Measurements from ENCODE around the gene GOSR2.
"Not testable (repeated sequence)": the region's sequence is repeated elsewhere in the genome, so short reads cannot be mapped to it uniquely, and the experiment has no call there.

GOSR2 gene

GRCh38 chr17:46935658-46936266 lies 12.8 kb downstream of the GOSR2 start:
- DNase-seq = no peak

- DNase-seq = peak; percentile 73
Measured at GRCh38 chr17:46940692-46941404, 17.9 kb downstream of the GOSR2 start.

GRCh38 chr17:46942441-46943217 lies 19.7 kb downstream of the GOSR2 start:
- peak; percentile 52 for DNase-seq

DNA sequence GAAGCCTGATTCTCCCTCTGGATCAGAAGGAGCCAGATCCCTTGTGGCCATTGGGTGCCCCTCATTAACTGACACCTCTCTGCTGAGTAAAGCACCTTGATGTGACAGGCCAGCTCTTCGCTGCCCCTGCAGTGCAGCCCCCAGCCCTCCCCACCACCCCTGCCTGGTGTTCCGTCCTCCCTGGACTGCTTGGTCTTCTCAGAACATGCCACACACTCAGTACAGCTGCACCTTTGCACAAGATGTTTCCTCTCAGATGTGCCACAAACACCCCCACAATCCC lies 20.2 kb downstream of the GOSR2 start:
- no peak for DNase-seq

DNA sequence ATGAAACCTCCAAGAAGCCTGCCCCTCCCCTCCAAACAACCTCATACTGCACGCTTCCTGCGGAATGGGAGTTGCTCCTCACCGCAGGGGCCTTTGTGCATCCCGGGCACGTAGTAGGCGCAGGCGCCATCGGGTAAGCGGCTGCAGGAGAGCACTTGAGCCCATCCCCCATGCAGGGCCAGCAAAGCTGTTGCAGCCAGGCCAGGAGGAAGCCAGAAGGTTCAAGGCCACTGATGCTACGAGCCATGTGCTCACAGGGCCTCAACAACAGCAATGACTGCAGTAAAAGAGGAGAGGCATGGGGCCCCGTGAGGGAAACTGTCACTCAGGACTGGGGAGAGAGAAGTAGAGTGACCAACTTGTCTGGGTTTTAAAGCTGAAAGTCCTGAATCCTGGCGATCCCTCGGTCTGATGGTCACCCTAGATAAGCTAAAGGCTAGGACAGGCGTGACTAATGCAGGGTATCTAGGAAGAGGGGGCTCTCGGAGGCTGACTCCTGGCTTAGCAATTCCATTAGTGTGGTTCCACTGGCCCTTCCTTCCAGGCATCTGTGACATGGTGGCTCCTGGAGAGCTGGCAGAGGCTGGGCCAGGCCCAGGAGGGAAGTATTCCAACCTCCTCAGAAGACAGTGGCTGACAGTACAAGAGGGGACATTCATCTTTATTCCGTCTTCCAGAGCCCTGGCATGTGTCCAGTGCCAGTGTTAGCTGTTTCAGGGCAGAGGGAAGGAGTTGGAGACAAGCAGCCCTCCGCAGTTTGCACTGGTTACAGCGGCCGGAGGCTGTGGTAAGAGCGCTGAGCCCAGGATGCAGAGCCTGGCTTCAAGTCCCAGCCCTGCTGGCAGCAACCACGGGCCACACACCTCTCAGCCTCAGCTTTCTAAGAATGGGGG lies 20.8 kb downstream of the GOSR2 start:
- DNase-seq = no peak

- DNase-seq = no peak
Measured at GRCh38 chr17:46944931-46945330, 22.0 kb downstream of the GOSR2 start.

DNA sequence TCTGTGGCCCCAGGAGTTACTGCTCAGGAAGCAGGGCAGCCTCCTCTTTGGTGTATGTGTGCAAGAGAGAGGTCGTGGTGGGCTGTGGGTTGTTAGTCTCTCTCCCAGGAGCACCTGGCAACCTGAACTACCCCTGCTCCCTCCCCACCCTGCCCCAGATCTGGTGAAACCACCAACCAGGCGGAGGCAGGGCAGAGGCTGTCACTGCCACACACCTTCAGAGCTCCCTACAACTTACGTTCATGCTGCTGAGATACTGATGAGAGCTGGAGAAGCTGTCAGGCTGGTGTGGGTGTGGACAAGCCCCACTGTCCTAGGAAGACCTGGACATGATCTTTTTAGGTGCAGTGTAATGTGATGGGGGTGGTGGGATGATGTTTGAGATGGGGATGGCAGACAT lies 24.3 kb downstream of the GOSR2 start:
- DNase-seq = no peak

GRCh38 chr17:46948544-46948943 lies 25.6 kb downstream of the GOSR2 start:
- DNase-seq = no peak

GRCh38 chr17:46949291-46950174 lies 26.6 kb downstream of the GOSR2 start:
- DNase-seq = no peak

GRCh38 chr17:46950342-46950996 lies 27.5 kb downstream of the GOSR2 start:
- DNase-seq = no peak

- no peak for DNase-seq
Measured at GRCh38 chr17:46950997-46951621, 28.1 kb downstream of the GOSR2 start.

DNA sequence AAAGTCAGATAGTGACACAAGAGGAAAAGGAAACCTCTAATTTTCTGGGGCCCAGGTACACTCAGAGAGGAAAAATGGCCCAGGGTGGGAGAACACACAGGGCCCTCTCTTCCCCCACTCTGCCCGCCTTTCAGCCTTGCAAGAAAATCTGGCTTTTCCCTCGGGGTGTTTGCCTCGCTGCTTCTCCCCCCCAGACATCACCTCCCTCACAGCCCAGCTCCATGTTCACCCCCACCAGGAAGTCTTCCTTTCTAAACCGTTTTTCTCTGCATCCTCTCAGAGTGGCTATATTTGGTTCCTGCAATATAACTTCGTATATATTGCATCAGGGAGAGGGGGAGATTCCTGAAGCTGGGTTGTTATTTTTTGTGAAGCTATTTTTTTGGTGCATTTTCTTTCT lies 28.7 kb downstream of the GOSR2 start:
- no peak for DNase-seq

- DNase-seq = no peak
Measured at GRCh38 chr17:46952115-46952514, 29.2 kb downstream of the GOSR2 start.

DNA sequence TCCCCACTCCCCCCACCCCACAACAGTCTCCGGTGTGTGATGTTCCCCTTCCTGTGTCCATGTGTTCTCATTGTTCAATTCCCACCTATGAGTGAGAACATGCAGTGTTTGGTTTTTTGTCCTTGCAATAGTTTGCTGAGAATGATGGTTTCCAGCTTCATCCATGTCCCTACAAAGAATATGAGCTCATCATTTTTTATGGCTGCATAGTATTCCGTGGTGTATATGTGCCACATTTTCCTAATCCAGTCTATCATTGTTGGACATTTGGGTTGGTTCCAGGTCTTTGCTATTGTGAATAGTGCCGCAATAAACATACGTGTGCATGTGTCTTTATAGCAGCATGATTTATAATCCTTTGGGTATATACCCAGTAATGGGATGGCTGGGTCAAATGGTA lies 30.2 kb downstream of the GOSR2 start:
- not testable (repeated sequence) for DNase-seq

GRCh38 chr17:46958041-46958591 lies 35.2 kb downstream of the GOSR2 start:
- DNase-seq = no peak

GRCh38 chr17:46960152-46960551 lies 37.2 kb downstream of the GOSR2 start:
- DNase-seq = no peak

- DNase-seq = no peak
Measured at GRCh38 chr17:46962374-46962790, 39.4 kb downstream of the GOSR2 start.

GRCh38 chr17:46963571-46963970 lies 40.6 kb downstream of the GOSR2 start:
- no peak for DNase-seq

DNA sequence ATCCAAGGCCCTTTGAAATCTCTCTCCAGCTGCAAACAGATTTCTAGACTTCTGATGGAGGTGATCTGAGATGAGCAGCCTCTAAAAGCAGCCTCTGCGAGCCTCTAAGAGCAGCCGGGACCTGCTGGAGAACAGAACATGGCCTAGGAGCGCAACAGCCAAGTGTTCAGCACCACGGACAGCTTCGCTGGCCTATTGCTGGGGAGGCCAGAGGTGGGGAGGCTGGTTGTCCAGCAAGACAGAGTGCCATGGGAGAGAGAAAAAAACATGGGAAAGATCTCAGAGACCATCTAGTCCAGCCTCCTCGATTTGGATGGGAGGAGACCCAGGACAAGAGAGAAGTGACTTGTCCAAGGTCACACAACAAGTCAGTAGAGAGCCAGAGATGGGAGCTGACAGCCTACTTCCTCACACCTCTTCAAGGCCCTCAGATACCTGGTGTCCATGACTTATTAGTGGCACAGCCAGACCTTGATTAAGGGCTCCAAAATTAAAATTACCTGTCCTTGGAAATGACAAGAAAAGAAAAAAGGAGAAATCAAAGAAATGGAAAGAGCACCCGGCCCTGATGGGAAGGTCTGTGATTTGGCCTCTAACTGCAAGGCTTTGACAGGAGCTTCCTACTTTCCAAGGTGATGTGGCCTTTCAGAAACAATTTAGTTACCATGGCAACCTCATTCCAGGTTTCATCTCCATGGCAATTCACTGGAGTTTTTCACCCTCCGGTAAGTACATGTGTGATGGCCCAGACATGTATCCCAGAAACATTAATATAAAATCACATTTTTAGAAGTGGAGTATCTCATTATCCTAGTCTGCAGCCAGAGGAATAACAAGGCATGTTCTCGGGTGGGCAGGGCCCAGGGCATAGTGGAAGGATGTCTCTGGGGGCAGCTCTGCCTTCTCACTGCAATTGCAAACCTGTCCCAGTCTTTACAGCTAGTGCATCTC lies 41.6 kb downstream of the GOSR2 start:
- DNase-seq = no peak

Measured in stimulated activated CD4-positive, alpha-beta T cell treated with anti-CD3 and anti-CD28 coated beads, Interleukin-4, amount 100 ng/mL, for 24 hours (primary cell).